Measurements from ENCODE around the gene FSHR. TPM values are rescaled to one million over a fixed set of nuclear protein-coding genes. Genes with fewer than 3 reads are reported as not detected.

Gene FSHR
- 0.15 TPM for polyA plus RNA-seq (2013, experiment 1 of 2)
- 0.51 TPM for polyA plus RNA-seq (2013, experiment 2 of 2)

GRCh38 chr2:49154140-49154539, at the start of gene FSHR:
Gene FSHR, minus strand, starts transcription at chr2:49154515. Its CDS starts 98 bp downstream, at chr2:49154417.
- H3K9me3 ChIP-seq (ENCODE audit: insufficient read depth, low read depth, low read length) = no peaks in the 10 kb centered on the region
- H3K36me3 ChIP-seq (ENCODE audit: insufficient read depth, low read length) = no peaks in the 10 kb centered on the region
- no peak within 1 kb of the TSS for H3K9ac ChIP-seq (ENCODE audit: low read depth, low read length)
- H3K4me1 ChIP-seq (ENCODE audit: insufficient read depth, low read length) = peaks cover 27% of the 10 kb centered on the region
- WGBS = 74% methylated on average over 3 of the region's 4 CpGs
- H3K4me3 ChIP-seq (ENCODE audit: low read length) = no peak within 1 kb of the TSS
- no peaks in the 10 kb centered on the region for H3K27me3 ChIP-seq (ENCODE audit: insufficient read depth, low read length)
- H3K27ac ChIP-seq (ENCODE audit: low read depth, low read length) = no peak within 1 kb of the TSS

GRCh38 chr2:49199266-49199665, 45.0 kb upstream of the FSHR start:
- no peaks in the 10 kb centered on the region for H3K4me1 ChIP-seq (ENCODE audit: insufficient read depth, low read length)
- no peak overlapping the region for H3K27ac ChIP-seq (ENCODE audit: low read depth, low read length)
- no peaks in the 10 kb centered on the region for H3K27me3 ChIP-seq (ENCODE audit: insufficient read depth, low read length)
- 93% methylated on average over 2 of the region's 2 CpGs for WGBS
- no peak overlapping the region for H3K4me3 ChIP-seq (ENCODE audit: low read length)
- H3K36me3 ChIP-seq (ENCODE audit: insufficient read depth, low read length) = no peaks in the 10 kb centered on the region
- H3K9me3 ChIP-seq (ENCODE audit: insufficient read depth, low read depth, low read length) = no peaks in the 10 kb centered on the region
- H3K9ac ChIP-seq (ENCODE audit: low read depth, low read length) = no peak overlapping the region

- Histone ChIP-seq H3K4me3 (ENCODE audit: low read length) (no peak overlapping the region), H3K9me3 (ENCODE audit: insufficient read depth, low read depth, low read length) (no peaks in the 10 kb centered on the region), H3K9ac (ENCODE audit: low read depth, low read length) (no peak overlapping the region), H3K27ac (ENCODE audit: low read depth, low read length) (no peak overlapping the region), H3K4me1 (ENCODE audit: insufficient read depth, low read length) (no peaks in the 10 kb centered on the region), H3K27me3 (ENCODE audit: insufficient read depth, low read length) (no peaks in the 10 kb centered on the region), H3K36me3 (ENCODE audit: insufficient read depth, low read length) (no peaks in the 10 kb centered on the region)
- WGBS = 95% methylated on average over 1 of the region's 1 CpG
Measured at GRCh38 chr2:49194701-49195100, 40.4 kb upstream of the FSHR start.

- 95% methylated on average over 1 of the region's 1 CpG for WGBS
- no peak overlapping the region for H3K4me3 ChIP-seq (ENCODE audit: low read length)
- H3K36me3 ChIP-seq (ENCODE audit: insufficient read depth, low read length) = no peaks in the 10 kb centered on the region
- no peaks in the 10 kb centered on the region for H3K27me3 ChIP-seq (ENCODE audit: insufficient read depth, low read length)
- H3K9ac ChIP-seq (ENCODE audit: low read depth, low read length) = no peak overlapping the region
- H3K27ac ChIP-seq (ENCODE audit: low read depth, low read length) = no peak overlapping the region
- H3K4me1 ChIP-seq (ENCODE audit: insufficient read depth, low read length) = no peaks in the 10 kb centered on the region
- H3K9me3 ChIP-seq (ENCODE audit: insufficient read depth, low read depth, low read length) = no peaks in the 10 kb centered on the region
Measured at GRCh38 chr2:49192036-49192435, 37.7 kb upstream of the FSHR start.

- H3K9me3 ChIP-seq (ENCODE audit: insufficient read depth, low read depth, low read length) = no peaks in the 10 kb centered on the region
- no peak overlapping the region for H3K9ac ChIP-seq (ENCODE audit: low read depth, low read length)
- 91% methylated on average over 4 of the region's 4 CpGs for WGBS
- H3K4me3 ChIP-seq (ENCODE audit: low read length) = no peak overlapping the region
- H3K27me3 ChIP-seq (ENCODE audit: insufficient read depth, low read length) = no peaks in the 10 kb centered on the region
- H3K4me1 ChIP-seq (ENCODE audit: insufficient read depth, low read length) = no peaks in the 10 kb centered on the region
- no peaks in the 10 kb centered on the region for H3K36me3 ChIP-seq (ENCODE audit: insufficient read depth, low read length)
- H3K27ac ChIP-seq (ENCODE audit: low read depth, low read length) = no peak overlapping the region
Measured at GRCh38 chr2:49189512-49190225, 35.4 kb upstream of the FSHR start.

- no peak overlapping the region for H3K4me3 ChIP-seq (ENCODE audit: low read length)
- 95% methylated on average over 10 of the region's 10 CpGs for WGBS
- no peak overlapping the region for H3K9ac ChIP-seq (ENCODE audit: low read depth, low read length)
- no peaks in the 10 kb centered on the region for H3K27me3 ChIP-seq (ENCODE audit: insufficient read depth, low read length)
- no peak overlapping the region for H3K27ac ChIP-seq (ENCODE audit: low read depth, low read length)
- H3K36me3 ChIP-seq (ENCODE audit: insufficient read depth, low read length) = no peaks in the 10 kb centered on the region
- H3K4me1 ChIP-seq (ENCODE audit: insufficient read depth, low read length) = no peaks in the 10 kb centered on the region
- H3K9me3 ChIP-seq (ENCODE audit: insufficient read depth, low read depth, low read length) = no peaks in the 10 kb centered on the region
Measured at GRCh38 chr2:49186050-49186648, 31.8 kb upstream of the FSHR start.

GRCh38 chr2:49178656-49179055, 24.3 kb upstream of the FSHR start:
- peaks cover 5% of the 10 kb centered on the region; the same call in 1 of the 2 replicates for H3K4me1 ChIP-seq (ENCODE audit: insufficient read depth, low read length)
- 84% methylated on average over 7 of the region's 7 CpGs for WGBS
- no peaks in the 10 kb centered on the region for H3K36me3 ChIP-seq (ENCODE audit: insufficient read depth, low read length)
- H3K27me3 ChIP-seq (ENCODE audit: insufficient read depth, low read length) = no peaks in the 10 kb centered on the region
- H3K27ac ChIP-seq (ENCODE audit: low read depth, low read length) = no peak overlapping the region
- no peak overlapping the region for H3K4me3 ChIP-seq (ENCODE audit: low read length)
- no peak overlapping the region for H3K9ac ChIP-seq (ENCODE audit: low read depth, low read length)
- peaks cover 4% of the 10 kb centered on the region; the same call in 1 of the 2 replicates for H3K9me3 ChIP-seq (ENCODE audit: insufficient read depth, low read depth, low read length)

- no peaks in the 10 kb centered on the region for H3K36me3 ChIP-seq (ENCODE audit: insufficient read depth, low read length)
- H3K4me3 ChIP-seq (ENCODE audit: low read length) = no peak overlapping the region
- H3K4me1 ChIP-seq (ENCODE audit: insufficient read depth, low read length) = peaks cover 5% of the 10 kb centered on the region; the same call in 1 of the 2 replicates
- no peaks in the 10 kb centered on the region for H3K27me3 ChIP-seq (ENCODE audit: insufficient read depth, low read length)
- 100% methylated on average over 1 of the region's 1 CpG for WGBS
- peaks cover 4% of the 10 kb centered on the region; the same call in 1 of the 2 replicates for H3K9me3 ChIP-seq (ENCODE audit: insufficient read depth, low read depth, low read length)
- H3K9ac ChIP-seq (ENCODE audit: low read depth, low read length) = no peak overlapping the region
- no peak overlapping the region for H3K27ac ChIP-seq (ENCODE audit: low read depth, low read length)
Measured at GRCh38 chr2:49177194-49177593, 22.9 kb upstream of the FSHR start.

- H3K27ac ChIP-seq (ENCODE audit: low read depth, low read length) = no peak overlapping the region
- H3K9me3 ChIP-seq (ENCODE audit: insufficient read depth, low read depth, low read length) = peaks cover 4% of the 10 kb centered on the region; the same call in 1 of the 2 replicates
- H3K27me3 ChIP-seq (ENCODE audit: insufficient read depth, low read length) = no peaks in the 10 kb centered on the region
- H3K4me3 ChIP-seq (ENCODE audit: low read length) = no peak overlapping the region
- H3K4me1 ChIP-seq (ENCODE audit: insufficient read depth, low read length) = peaks cover 5% of the 10 kb centered on the region; the same call in 1 of the 2 replicates
- 91% methylated on average over 3 of the region's 3 CpGs for WGBS
- no peaks in the 10 kb centered on the region for H3K36me3 ChIP-seq (ENCODE audit: insufficient read depth, low read length)
- H3K9ac ChIP-seq (ENCODE audit: low read depth, low read length) = no peak overlapping the region
Measured at GRCh38 chr2:49175831-49176230, 21.5 kb upstream of the FSHR start.

GRCh38 chr2:49174750-49175149, 20.4 kb upstream of the FSHR start:
- H3K27me3 ChIP-seq (ENCODE audit: insufficient read depth, low read length) = no peaks in the 10 kb centered on the region
- H3K4me1 ChIP-seq (ENCODE audit: insufficient read depth, low read length) = peaks cover 5% of the 10 kb centered on the region; the same call in 1 of the 2 replicates
- H3K4me3 ChIP-seq (ENCODE audit: low read length) = no peak overlapping the region
- H3K36me3 ChIP-seq (ENCODE audit: insufficient read depth, low read length) = no peaks in the 10 kb centered on the region
- H3K9ac ChIP-seq (ENCODE audit: low read depth, low read length) = no peak overlapping the region
- 90% methylated on average over 3 of the region's 3 CpGs for WGBS
- H3K27ac ChIP-seq (ENCODE audit: low read depth, low read length) = no peak overlapping the region
- peaks cover 4% of the 10 kb centered on the region; the same call in 1 of the 2 replicates for H3K9me3 ChIP-seq (ENCODE audit: insufficient read depth, low read depth, low read length)

GRCh38 chr2:49167131-49167530, 12.8 kb upstream of the FSHR start:
- H3K4me3 ChIP-seq (ENCODE audit: low read length) = no peak overlapping the region
- H3K36me3 ChIP-seq (ENCODE audit: insufficient read depth, low read length) = no peaks in the 10 kb centered on the region
- H3K9me3 ChIP-seq (ENCODE audit: insufficient read depth, low read depth, low read length) = no peaks in the 10 kb centered on the region

More at GRCh38 chr2:49167131-49167530, 12.8 kb upstream of the FSHR start:
- H3K9ac ChIP-seq (ENCODE audit: low read depth, low read length) = no peak overlapping the region
- no peaks in the 10 kb centered on the region for H3K27me3 ChIP-seq (ENCODE audit: insufficient read depth, low read length)
- no peaks in the 10 kb centered on the region; the same call in 1 of the 2 replicates for H3K4me1 ChIP-seq (ENCODE audit: insufficient read depth, low read length)
- no peak overlapping the region for H3K27ac ChIP-seq (ENCODE audit: low read depth, low read length)

All from HUES64 (cell line).